NCI-H69 (cell line): ENCODE results near the gene DRGX.
A peak's percentile ranks its signal among the peaks of the same experiment; 100 is the strongest.

Source experiments
- DNase-seq: peaks from one replicate; lab custom pipeline; 2025; lab: John Stamatoyannopoulos, UW

The DRGX gene

DNA sequence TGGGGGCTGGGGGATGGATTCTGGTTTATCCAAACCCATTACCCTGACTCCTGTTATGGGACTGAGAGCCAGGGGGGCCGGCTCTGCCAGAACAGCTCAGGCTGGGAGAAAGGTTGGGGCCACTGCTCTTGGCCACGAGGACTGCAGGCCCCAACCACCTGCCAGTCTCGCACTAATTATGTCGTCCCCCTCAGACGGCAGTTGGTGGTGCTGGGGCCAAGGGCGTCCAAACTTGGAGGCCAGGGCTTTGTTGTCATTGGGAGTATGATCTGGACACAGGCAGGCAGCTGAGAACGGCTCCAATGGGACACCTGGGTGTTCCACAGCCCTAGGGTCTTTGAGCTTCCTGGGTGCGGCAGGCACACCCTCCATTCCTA is 34.7 kb downstream of the DRGX start:
- DNase-seq: no peak

DNA sequence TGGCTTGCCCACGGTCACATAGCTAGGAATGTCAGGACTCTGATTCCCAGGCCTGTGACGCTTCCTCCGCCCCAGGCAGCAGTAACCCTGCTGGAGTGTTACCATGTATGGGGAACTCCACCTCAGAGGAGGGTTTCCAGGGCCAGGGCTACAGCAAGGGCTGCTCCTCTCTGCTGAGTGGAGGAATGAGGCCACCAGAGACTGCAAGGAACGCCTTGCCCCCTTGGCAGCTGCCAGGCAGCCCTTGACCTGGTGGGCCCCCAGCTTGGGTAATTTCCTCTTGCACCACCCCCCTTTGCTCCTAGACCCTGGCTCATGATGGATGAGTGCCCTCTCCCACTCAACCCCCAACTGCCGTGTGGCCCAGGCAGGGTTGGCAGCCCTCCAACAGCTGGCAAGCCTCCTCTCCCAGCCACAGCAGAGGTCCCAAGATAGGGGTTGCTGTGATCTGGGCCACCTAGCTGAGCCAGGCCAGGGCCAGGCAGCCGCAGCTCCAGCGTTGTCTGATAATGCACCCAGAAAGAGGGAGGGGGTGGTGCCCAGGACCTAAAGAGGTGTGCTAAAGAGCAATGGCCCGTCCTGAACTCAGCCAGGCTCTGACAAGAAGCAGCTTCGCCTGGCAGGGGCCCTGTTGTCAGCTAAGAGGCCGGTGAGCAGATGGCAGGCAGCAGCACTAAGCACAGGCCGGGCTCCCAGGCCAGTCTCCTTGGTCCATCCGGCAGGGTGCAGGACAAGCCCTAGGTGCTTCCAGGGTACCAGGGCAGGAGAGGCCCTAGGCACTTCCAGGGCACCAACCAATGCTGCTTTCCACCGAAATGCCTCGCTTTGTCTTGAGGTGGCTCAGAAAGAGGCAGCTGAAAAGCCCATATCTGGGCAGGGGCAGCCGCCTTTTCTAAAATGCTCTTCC is 35.4 kb downstream of the DRGX start:
- DNase-seq: peak; percentile 60

DNA sequence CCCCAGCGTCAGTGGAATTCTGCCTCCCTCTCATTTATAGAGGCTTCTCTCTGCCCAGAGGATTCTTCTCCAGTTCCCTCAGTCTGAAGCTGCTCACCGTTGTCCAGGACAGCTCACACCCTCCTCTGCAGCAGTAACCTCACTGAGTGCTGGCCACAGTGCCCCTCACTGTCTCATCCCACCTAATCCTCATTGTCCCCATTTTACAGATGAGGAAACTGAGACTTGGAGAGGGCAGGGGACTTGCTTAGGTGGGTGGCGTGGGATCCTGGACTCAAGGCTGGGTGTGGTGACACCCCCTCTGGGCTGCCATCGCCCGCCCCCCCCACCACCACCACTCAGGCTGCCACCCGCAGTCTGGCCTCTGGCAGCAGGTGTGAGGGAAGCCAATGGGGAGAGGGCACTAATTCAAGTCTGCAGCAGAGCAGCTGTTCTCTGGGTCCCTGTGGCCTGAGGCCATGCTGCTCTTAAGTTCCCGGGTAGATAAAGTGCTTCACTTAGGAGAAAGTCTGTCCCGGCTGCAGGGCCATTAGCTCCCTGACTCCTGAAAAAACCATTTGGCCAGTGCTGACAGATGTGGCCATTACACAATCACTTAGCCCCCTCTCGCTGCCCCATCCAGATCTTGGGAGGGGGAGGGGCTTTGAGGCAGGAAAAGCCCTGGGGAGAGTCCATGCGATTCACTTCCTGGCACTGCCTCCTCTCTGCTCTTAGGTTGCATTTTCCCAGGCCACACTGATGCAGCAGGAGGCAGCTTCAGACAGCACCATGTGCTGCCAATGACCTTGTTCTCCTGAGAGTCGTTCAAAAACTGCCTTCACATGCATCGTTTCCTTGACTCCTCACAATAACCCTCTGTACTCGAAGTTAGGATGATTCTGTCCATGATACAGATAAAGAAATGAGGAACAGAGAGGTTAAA is 36.3 kb downstream of the DRGX start:
- DNase-seq: peak; percentile 94

DNA sequence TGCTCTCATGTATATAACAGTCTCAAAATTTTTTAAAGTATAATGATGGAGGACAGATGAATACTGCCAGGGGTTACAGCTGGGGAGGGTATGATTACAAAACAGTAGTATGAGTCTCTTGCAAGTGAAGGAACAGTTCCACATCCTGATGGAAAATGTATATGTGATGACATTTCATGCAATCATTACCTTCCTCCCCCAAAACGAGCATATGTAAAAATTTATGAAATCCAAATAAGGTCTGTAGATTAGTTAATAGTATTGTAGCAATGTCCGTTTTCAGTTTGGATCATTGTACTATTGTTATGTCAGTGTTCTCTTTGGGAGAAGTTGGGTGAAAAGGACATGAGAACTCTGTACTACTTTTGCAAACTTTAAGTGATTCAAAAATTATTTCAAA is 38.0 kb downstream of the DRGX start:
- no peak for DNase-seq

DNA sequence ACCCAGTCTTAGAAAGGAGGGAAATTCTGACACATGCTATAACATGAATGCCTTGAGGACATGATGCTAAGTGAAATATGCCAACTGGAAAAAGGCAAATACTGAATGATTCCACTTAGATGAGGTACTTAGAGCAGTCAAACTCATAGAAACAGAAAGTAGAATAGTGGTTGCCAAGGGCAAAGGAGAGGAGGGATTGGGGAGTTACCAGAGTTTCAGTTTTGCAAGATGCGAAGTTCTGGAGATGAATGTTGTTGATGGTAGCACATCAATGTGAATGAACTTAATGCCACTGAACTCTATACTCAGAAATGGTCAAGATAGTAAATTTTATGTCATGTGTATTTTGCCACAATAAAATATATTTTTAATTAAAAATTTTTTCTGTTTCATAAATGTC is 38.9 kb downstream of the DRGX start:
- no peak for DNase-seq

DNA sequence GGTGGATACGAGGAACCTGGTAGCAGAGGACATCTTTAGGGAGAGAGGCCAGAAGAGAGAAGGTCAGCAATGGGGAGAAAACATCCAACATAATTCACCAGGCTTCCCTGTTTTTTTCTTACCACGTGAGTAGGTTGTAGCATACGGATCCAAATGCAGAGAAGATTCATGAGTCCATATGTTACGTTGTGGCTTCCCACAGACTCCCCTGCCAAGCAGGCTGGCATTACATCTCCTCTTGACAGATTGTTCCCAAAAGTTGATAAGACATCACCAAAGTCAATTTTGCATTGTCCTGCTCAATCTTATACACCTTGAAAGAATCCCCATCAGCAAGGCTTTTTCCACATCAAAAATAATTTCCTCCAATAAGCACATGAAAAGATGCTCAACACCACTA is 39.7 kb downstream of the DRGX start:
- no peak for DNase-seq

DNA sequence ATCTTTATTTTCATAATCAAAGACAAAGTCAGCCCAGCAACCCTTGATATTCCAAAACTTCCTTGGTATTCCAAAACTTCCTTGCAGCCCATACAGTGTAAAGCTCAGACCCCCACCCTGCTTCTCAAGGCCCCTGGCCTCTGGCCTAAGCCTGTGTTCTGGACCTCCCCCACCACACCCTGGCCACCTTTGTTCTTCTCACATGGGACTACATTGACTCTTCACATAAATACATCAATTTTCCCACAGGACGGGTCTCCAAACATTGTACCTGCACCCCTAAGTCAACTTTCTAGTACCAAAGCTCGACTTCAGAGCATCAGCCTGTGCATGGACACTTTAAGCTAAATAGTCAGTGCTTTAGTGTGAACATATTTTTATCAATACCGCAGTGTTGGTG is 40.7 kb downstream of the DRGX start:
- no peak for DNase-seq

DNA sequence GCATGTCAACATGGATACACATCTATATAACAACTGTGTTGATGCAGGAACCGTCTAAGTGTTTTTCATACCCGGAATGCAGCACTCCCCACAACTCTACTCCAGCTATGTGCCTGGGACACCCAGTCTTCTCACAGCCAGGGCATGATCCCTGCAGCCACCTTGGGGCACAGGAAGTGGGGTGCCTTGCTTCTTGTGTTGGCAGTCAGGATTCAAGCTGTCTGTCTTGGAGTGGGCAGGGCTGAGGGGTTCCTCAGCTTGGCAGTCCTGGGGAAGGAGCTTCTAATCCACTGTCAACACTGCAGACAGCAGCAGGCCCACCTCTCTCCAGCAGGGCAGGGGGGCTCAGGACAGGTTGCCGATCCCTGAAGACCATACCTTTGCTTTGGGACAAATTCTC is 41.3 kb downstream of the DRGX start:
- no peak for DNase-seq

DNA sequence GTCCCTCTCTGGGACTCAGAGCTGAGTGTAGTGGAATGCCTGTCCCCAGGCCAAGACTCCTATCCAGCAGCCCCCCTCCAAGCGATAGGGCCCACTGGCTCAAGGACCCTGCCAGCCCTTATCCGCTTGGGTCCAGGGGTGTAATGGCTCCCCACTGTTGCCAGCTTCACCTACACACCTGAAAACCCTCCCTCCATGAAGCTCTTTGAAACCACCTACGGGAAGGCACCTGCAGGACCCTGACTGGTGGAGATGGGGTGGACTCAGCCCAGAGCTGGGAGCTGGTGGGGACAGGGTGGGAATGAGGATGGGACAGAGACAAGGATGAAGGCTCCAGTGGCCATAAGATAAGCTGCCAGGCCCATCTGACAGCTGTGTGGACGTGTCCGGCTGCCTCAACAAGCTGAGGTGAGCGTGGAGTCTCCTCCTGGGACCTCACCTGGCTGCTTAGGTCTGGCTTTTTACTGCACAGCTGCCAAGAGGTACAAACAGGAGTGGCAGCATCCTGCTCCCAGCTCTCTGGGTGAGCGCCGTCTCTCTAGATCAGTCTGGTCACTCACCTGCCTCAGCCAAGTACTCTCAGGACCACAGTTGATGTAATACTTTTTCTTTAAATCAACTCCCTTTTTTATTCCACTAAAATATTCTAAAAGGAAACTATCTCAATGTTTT is 41.9 kb downstream of the DRGX start:
- no peak for DNase-seq

DNA sequence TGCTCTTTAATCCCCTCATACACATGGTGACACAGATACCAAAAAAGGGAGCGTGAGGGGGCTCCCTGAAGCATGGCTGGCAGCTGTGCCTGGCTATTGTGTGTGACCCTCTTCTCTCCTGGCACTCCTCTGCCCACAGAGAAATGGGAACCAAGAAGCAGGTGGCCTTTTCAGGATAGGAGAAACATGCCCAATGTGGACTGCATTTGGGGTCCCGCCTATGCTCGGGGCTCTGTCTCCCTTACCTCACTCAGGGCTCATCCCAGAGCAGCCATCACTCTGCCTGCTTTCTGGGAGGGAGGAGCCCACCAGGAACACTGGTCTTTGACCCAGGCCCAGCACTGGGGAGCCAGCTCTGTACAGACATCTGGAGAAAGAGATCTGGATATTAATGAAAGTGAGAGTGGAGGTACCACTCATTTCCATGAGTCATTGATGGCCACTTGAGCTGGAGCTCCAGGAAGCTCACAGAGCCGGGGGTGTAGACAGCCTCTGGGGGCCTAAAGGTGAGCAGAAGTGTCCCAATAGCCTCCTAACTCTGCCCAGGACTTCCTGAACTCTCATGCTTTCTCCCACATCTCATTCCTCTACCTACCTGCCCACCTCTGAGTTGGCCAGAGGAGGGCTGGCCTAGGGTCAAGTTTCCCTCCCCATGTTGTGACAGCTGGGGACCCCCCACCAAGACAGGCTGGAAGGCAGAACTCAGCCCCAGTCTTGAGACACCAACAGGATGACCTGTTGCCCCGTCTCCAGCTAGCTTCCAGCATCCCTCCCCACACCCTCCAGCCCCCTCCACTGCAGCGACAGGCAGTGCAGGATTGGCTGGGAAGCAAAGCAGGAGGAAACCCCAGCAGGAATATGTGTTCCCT is 42.6 kb downstream of the DRGX start:
- DNase-seq: no peak

DNA sequence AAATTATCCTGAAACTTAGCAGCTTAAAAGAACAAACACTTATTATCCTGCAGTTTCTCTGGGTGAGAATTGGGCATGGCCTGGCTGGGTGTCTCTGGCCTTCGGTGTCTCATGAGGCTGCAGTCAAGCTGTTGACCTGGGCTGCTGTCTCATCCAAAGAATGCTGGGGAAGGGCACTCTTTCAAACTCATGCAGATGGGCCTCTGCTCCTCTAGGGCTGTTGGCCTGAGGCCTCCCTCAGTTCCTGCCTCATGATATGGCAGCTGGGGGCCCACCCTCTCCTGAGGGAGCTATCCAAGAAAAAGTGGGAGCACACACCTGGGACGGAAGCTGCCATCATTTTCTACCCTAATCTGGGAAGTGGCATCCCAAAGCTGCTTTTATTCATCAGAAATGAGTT is 43.6 kb downstream of the DRGX start:
- no peak for DNase-seq

DNA sequence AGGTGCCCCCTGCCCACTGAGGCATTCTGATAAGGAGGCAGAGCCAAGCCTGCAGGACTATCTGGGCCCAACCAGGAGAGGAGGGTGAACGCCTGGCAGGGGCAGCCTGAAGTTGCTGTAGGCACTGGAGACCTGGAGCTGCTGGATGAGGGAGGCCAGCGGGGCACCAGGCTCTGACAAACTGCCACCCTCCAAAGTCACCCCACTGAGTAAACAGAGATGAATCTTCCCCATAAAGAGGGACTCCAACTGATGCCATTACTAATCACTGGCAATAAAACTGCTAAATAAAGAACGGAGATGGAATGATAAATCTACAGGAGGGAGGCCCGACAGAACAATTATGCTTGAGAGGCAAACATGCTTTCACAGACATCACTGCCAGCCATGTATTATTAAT is 44.2 kb downstream of the DRGX start:
- DNase-seq: peak; percentile 75

DNA sequence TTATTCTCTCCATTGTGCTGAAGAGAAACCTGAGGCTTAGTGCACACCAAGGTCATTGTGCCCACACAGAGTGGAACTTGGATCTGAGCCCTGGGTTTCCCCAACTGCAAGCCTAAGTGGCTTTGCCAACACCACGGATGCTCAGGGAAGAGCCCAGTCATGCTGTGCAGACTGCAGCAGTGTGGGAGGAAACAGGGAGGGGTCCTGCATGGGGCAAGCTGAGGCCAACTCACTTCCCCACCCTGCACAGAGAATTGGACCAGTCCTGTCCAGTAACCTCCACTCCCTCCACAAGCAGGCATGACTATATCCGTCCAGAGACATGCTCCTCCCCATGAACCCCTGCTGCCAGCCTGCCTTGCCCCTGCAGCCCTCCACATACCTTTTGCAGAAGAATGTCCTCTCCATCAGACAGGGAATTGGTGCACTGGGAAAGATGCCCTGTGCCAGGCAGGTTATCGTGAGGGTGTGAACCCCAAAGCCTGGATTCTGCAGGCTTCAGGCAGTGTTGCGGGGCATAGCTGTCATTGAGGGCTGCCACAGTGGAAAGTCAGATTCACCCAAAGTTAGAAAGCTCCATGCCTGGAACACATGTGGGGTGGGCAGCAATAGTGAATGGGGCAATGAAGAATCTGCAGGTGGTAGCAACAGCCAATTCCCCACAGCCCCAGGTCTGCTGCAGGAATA is 44.9 kb downstream of the DRGX start:
- peak; percentile 31 for DNase-seq

DNA sequence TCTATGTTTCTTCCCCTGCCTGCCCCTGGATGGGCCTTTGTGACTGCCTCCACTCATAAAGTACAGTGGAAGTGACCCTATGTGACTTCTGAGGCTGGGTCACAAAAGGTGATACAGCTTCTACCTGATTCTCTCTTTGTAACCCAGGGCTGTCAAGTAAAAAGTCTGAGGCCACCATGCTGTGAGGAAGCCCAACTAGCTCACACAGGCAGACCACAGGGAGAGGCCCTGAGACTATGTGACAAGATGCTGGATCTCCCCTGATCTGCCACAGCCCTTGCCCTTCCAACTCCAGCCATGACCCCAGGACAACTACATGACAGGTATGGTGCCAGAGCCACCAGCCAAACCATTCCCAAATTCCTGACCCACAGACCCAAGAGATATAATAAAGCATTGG is 45.8 kb downstream of the DRGX start:
- DNase-seq: no peak

DNA sequence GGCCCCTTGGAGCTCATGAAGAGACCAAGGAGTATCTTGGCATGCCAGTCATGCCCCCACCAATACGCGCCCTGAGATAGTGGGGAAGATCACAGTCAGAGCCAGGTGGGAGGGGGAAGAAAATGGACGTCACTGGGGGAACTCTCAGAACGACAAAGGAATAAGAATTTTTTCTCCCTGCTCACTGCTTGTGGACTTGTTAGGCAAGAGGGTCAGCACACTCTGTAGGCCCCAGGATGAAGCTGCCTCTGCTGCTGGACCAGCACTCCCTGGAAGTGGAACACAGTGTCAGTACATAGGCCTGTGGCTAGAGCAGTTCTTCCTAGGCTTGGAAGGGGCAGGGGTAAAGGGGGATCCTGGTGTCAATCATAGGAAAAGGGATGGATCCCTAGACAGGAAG is 46.5 kb downstream of the DRGX start:
- no peak for DNase-seq

DNA sequence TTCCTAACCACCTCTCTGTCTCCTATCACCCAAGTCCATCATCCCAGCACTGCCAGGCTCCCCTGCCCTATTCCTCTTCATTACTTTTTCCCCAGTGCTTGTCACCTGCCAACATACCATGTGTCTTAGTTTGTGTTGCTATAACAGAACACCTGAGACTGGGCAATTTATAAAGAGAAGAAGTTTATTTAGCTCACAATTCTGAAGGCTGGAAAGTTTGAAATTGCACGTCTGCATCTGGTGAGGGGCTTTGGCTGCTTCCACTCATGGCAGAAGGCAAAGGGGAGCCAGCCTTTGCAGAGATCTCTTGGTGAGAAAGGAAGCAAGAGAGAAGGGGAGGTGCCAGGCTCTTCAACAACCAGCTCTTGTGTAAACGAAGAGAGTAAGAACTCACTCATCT is 47.3 kb downstream of the DRGX start:
- no peak for DNase-seq

DNA sequence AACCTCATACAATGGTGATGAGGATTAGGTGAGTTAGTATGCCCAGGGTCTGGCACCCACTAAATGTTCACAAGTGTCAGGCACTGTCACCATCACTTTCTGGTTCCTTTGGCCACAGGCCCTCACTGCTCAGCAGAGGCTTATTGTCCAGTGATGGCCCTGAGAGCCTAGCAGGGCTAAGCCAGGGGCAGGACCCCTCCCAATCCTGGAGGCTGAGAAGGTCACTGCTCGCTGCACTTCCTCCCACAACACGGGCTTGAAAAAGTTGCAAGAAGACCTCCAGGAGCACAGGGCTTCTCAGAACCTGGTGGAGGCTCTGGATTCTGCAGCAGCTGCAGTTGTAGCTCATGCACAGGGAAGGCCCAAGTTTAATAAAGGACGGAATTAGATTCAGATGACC is 48.1 kb downstream of the DRGX start:
- DNase-seq: no peak

DNA sequence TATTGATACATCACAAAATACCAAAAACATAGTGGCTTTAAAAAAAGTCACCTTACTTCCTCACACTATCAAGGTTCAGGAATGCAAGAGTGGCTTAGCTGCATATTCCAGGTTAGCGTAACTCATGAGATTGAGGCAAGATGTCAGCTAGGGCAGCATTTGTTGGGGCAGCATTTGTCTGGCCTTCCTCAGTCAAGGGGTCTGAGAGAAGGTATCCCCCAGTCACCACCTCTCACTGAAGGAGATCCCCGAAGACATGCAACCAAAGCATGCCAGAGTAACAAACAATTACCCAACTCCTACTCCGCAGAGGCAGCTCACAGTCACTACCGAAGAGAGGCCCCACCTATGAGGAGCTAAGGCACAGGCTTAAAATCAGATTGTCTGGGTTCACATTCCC is 48.5 kb downstream of the DRGX start:
- no peak for DNase-seq

DNA sequence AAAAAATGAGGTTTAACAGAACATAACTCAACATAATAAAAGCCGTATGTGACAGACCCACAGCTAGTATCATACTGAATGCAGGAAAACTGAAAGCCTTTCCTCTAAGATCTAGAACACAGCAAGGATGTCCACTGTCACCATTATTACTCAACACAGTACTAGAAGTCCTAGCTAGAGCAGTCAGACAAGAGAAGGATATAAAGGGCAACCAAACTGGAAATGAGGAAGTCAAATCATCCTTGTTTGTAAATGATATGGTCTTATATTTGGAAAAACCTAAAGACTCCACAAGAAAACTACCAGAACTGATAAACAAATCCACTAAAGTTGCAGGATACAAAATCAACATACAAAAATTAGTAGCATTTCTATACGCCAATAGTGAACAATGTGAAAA is 51.0 kb downstream of the DRGX start:
- DNase-seq: no peak

DNA sequence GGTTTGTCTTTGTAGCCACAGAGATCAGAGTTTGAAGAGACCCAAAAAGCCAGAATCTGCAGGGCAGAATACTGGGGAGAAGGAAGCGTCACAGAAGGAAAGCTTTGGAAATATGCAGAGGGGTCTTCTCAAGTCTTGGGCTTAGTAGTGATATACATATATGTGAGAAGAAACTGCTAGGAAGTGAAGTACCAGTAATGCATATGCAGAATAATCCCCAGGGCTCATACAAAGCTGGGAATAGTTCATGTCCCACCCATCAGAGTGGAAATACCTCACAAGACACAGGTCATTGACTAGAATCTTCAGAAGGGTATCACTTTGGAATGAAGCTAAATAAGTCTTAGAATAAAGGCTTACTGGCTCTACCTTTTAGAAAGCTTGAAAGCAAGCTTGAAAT is 57.3 kb downstream of the DRGX start:
- DNase-seq: no peak

DNA sequence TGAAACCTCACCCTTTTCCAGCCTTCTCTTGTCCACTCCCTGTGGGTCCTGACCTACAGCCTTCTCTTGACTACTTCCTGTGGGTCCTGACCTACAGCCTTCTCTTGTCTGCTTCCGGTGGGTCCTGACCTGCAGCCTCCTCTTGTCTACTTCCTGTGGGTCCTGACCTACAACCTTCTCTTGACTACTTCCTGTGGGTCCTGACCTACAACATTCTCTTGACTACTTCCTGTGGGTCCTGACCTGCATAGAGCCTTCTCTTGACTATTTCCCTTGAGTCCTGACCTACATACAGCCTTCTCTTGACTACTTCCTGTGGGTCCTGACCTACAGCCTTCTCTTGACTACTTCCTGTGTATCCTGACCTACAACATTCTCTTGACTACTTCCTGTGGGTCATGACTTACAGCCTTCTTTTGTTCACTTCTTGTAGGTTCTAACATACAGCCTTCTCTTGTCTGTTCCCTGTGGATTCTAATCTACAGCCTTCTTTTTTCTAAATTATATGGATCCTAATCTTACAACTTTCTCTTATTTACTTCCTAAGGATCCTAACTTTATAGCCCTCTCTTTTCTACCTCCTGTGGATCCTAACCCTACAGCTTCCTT is 60.4 kb downstream of the DRGX start:
- DNase-seq: no peak
